ENCODE measurements around the gene CAPZA2.

DNA sequence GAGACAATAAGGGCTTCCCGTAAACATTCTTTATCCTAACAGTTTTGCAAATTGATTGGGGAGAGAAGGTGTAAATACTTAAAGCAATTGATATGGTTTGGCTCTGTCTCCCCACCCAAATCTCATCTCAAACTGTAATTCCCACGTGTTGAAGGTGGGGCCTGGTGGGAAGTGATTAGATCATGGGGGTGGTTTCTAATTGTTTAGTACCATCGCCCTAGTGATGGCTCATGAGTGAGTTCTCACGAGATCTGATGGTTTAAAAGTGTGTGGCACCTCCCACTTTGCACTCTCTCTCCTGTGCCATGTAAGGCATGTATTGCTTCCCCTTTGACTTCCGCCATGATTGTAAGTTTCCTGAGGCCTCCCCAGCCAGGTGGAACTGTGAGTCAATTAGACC is 22.1 kb upstream of the CAPZA2 start:
- TF ChIP-seq, protein P1, sequence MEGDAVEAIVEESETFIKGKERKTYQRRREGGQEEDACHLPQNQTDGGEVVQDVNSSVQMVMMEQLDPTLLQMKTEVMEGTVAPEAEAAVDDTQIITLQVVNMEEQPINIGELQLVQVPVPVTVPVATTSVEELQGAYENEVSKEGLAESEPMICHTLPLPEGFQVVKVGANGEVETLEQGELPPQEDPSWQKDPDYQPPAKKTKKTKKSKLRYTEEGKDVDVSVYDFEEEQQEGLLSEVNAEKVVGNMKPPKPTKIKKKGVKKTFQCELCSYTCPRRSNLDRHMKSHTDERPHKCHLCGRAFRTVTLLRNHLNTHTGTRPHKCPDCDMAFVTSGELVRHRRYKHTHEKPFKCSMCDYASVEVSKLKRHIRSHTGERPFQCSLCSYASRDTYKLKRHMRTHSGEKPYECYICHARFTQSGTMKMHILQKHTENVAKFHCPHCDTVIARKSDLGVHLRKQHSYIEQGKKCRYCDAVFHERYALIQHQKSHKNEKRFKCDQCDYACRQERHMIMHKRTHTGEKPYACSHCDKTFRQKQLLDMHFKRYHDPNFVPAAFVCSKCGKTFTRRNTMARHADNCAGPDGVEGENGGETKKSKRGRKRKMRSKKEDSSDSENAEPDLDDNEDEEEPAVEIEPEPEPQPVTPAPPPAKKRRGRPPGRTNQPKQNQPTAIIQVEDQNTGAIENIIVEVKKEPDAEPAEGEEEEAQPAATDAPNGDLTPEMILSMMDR (IDR thresholded peaks at IDR 0.05; ENCODE audit: borderline replicate concordance, extremely low read depth, low read length, poor library complexity, severe bottlenecking): no peak
- TF ChIP-seq EZH2 (IDR thresholded peaks at IDR 0.05; ENCODE audit: borderline replicate concordance, low read depth, low read length, severe bottlenecking): no peak

All from DND-41 (cell line).